GM21723 (cell line): ENCODE measurements around the gene MLLT3.
A peak's percentile ranks its signal among the peaks of the same experiment; 100 is the strongest.

Experiments used
- ATAC-seq: cut with Tn5 transposase; IDR thresholded peaks from one replicate; pipeline ENCODE4 v1.9.1; 2021; ENCODE audit warnings: mild to moderate bottlenecking, moderate library complexity; ENCODE audit not compliant: unreplicated experiment

The MLLT3 gene

DNA sequence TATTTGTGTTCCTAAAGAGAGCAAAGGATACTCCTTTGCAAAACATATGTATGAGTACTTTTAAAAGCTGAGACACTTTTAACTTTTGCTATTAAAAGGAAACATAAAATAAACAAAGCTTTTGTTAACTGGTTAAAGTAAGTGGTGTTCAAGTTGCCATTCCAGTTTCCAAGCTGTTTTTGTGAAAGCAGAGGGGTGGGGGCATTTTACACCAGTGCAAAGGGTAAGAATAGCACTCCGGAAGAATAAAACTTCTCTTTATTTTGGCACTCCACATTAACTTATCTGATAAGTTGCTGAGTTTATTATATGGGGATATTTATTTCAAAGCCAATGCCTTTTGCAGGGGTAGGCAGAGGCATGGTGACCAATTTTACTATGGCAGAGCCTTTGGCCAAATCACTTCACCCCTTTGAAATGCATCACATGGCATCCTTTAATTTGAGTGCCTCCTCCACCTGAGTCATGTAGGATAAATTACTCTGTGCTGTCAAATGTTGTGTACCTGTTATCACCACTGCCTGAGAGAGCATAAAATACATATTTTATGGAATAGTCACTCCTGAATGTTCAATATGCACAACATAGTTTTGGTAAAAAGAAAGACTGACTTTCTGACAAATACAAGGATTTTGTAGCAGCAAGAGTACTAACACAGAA, 62.9 kb downstream of the MLLT3 start:
- ATAC-seq: no peak

GRCh38 chr9:20558566-20559016, 63.7 kb downstream of the MLLT3 start:
- ATAC-seq: no peak

DNA sequence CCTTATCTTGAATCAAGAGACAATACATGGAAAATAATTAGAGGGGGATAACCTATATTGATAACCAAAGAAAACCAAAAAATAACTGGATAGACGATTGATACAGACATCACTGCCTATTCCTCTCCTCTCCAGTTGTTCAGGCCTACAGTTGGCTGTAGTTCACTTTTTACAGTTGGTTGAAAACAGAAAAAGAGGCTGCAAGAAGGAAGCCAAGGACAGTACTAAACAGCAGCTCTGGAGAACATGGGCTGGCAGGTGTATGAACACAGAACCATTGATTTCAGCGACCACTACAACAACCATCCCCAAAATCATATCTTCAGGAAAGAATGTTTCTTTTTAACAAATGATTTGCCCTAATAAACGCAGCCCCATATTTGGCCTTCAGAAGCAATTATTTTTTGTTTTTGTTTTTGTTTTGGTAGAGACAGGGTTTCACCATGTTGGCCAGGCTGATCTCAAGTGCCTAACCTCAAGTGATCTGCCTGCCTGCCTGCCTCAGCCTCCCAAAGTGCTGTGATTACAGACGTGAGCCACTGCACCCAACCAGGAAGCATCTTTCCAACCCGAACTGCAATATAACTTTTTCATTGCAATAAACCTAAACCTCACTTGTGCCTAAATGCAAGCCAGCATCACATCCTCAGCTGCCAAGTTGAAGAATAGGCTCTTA, 64.3 kb downstream of the MLLT3 start:
- ATAC-seq: no peak

GRCh38 chr9:20557285-20557684, 65.0 kb downstream of the MLLT3 start:
- no peak for ATAC-seq

- ATAC-seq: peak; percentile 33
Measured at GRCh38 chr9:20553558-20554149, 68.6 kb downstream of the MLLT3 start.

DNA sequence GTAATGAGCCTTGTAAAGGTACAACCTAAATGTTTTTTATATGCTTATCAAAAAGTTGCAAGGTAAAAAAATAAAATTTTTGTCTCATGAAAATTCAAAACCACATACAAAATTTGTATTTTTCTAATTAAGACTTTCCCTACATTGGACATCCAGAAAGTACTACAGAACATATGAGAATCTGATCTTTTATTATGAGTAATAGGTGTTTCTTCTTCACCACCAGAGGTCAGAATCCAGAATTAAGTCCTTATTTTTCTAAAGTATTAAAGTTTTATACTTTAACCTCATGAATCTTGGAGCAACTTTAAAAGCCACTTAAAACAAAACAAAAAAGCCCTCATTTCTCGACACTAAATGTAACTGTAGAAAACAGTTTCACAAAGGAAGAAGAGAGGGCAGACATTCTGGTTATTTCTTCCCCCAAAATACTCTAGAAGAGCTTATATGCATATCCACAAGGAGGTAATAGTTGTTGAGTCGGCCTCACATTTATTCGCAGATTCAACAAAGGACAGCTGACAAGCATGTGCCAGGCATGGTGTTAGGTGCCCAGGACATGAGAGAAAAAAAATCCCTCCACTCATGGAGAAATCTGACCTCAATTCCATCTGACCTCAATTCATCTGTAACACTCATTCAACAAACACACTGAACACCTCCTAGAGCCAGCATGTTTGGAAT, 69.3 kb downstream of the MLLT3 start:
- ATAC-seq: peak; percentile 54

GRCh38 chr9:20551835-20552234, 70.5 kb downstream of the MLLT3 start:
- peak; percentile 40 for ATAC-seq

GRCh38 chr9:20551236-20551635, 71.1 kb downstream of the MLLT3 start:
- no peak for ATAC-seq

GRCh38 chr9:20550326-20550725, 72.0 kb downstream of the MLLT3 start:
- no peak for ATAC-seq

DNA sequence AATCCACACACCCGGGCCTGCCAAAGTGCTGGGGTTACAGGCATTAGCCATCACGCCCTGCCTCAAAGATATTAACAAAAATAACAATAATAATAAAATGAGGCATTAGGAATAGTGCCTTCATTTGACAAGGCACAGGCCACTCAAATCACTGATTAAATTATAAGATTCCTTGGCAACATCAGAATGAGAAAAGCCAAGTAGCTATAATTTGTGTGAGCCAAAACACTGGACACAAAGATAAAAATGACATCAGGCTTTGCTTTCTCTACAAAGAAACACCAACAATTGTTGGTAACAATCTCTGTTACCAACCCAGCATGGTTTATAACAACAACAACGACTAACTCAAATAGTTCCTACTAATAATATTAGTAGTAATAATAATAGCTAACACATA, 73.2 kb downstream of the MLLT3 start:
- no peak for ATAC-seq

DNA sequence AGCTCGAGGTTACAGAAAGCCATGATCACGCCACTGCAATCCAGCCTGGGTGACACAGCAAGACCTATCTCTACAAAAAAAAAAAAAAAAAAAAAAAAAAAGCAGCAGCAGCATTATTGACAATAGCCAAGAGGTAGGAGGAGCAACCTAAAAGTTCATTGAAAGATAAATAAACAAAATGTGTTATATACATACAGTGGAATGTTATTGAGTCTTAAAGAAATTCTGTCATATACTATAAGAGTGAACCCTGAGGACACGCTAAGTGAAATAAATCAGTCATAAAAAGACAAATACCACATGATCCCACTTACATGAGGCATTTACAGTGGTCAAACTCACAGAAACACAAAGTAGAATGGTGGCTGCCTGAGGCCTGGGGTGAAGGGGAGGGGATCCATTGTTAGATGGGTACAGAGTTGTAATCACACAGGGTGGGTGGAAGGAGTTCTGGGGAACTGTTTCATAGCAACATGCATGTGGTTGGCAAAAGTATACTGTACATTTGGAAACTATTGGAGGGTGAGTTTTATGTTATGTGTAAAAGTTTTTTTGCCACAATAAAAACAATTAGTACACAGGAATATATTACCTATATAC, 77.2 kb downstream of the MLLT3 start:
- no peak for ATAC-seq

- ATAC-seq: no peak
Measured at GRCh38 chr9:20540169-20540863, 82.0 kb downstream of the MLLT3 start.

GRCh38 chr9:20538956-20539355, 83.3 kb downstream of the MLLT3 start:
- no peak for ATAC-seq

- ATAC-seq: no peak
Measured at GRCh38 chr9:20538092-20538491, 84.2 kb downstream of the MLLT3 start.

DNA sequence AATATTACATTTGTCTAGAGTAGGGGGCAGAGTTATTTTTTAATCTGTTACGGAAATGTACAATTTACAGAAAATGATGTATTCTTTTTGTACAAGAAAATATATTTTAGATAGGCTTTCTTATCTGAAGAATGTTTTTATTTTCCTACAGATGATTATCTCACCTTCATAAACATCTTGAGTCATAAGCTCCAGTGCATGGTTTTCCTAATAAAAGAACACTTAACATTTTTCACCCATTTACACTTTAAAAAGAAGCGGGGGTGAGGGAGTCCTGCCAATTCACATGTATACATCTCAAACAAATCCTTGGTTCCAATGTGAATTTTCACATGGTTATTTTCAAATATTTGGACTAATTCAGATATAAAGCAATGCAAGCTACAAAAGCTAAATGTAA, 85.0 kb downstream of the MLLT3 start:
- ATAC-seq: no peak

DNA sequence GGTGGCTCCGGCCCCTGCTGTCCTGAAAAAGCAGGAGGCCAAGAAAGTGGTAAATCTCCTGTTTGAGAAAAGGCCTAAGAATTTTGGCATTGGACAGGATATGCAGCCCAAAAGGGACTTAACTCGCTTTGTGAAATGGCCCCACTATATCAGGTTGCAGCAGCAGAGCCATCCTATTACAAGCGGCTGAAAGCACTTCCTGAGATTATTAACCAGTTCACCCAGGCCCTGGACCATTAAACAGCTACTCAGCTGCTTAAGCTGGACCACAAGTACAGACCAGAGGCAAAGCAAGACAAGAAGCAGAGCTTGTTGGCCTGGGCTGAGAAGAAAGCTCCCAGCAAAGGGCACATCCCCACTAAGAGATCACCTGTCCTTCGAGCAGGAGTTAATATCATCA, 89.7 kb downstream of the MLLT3 start:
- no peak for ATAC-seq

- ATAC-seq: no peak
Measured at GRCh38 chr9:20529837-20530236, 92.5 kb downstream of the MLLT3 start.

DNA sequence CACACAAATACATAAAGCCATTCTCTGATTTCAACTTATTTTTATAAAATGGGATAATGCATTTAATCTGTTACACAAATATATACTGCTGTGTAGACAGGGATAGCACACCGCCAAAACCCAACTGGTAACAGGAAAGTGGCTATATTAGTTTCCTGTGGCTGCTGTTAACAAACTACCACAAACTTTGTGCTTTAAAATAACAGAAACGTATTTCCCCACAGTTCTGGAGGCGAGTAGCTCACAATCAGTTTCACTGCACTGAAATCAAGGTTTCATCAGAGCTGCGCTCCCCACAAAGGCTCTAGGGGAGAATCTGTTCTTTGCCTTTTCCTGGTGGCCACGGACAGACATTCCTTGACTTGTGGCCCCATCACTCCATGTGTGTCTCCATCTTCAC, 94.0 kb downstream of the MLLT3 start:
- ATAC-seq: no peak

- peak; percentile 65 for ATAC-seq
Measured at GRCh38 chr9:20526500-20527319, 95.6 kb downstream of the MLLT3 start.

DNA sequence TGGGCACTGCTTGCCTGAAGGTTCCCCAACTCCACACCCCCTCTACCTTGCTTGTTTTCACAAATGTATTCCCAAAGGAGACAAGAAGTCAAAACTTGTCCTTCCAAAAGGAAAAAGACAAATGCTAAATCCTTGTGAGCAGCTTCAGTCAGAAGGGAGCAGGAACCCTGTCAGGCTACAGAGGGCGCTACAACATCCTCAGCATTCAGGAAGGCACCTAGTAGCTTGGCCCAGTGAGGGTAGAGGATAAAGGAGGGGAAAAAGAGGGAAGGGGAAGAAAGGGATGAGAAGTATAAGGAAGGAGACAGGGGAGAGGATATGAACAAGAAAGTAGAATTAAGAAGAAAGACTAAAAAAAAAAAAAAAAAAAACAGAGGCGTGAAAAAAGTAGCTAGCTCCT, 97.5 kb downstream of the MLLT3 start:
- no peak for ATAC-seq
